HL-60 (cell line): ENCODE data around the gene SGSM1.
"Not testable (repeated sequence)": the region's sequence is repeated elsewhere in the genome, so short reads cannot be mapped to it uniquely, and the experiment has no call there.

Experiments
- DNase-seq, 2 experiments: peaks; one replicate each; pipeline ENCODE4 v3.0.0-alpha.2; 2010 to 2020; ENCODE audit warnings: low read depth in 1 of 2, low spot score in 1 of 2
- H3K27ac ChIP-seq: fragments of 250-450 bp; sonication (Bioruptor Pico); replicated peaks from 2 replicates; pipeline ENCODE4 v1.5.1; 2020; ENCODE audit warnings: mild to moderate bottlenecking, moderate library complexity
- H3K27me3 ChIP-seq: fragments of 250-450 bp; sonication (Bioruptor Pico); 2 replicates; pipeline ENCODE4 v1.5.1; 2021; ENCODE audit warnings: mild to moderate bottlenecking, moderate library complexity; ENCODE audit not compliant: insufficient read depth, poor library complexity, severe bottlenecking
- H3K4me3 ChIP-seq: replicated peaks from 2 replicates; pipeline ENCODE4 v1.5.1; 2011; ENCODE audit warnings: mild to moderate bottlenecking, control low read depth, low read length; ENCODE audit not compliant: insufficient read depth
- GABPA ChIP-seq: IDR thresholded peaks from 2 replicates; pipeline ENCODE4 v1.6.1; 2012; ENCODE audit warnings: low read depth
- POLR2AphosphoS5 ChIP-seq: IDR thresholded peaks from 2 replicates; pipeline ENCODE4 v1.6.1; 2012; ENCODE audit warnings: low read depth
- REST ChIP-seq: IDR thresholded peaks from 2 replicates; pipeline ENCODE4 v1.6.1; 2012; ENCODE audit warnings: low read depth; ENCODE audit not compliant: insufficient replicate concordance
- SPI1 ChIP-seq: IDR thresholded peaks from 2 replicates; pipeline ENCODE4 v1.6.1; 2012; ENCODE audit warnings: low read depth, mild to moderate bottlenecking, borderline replicate concordance
- TF ChIP-seq, protein P1 (sequence below): IDR thresholded peaks from one replicate; pipeline ENCODE4 v1.5.1; 2011; ENCODE audit warnings: low read length, control low read depth, inconsistent platforms; ENCODE audit not compliant: insufficient read depth

SGSM1 gene

DNA sequence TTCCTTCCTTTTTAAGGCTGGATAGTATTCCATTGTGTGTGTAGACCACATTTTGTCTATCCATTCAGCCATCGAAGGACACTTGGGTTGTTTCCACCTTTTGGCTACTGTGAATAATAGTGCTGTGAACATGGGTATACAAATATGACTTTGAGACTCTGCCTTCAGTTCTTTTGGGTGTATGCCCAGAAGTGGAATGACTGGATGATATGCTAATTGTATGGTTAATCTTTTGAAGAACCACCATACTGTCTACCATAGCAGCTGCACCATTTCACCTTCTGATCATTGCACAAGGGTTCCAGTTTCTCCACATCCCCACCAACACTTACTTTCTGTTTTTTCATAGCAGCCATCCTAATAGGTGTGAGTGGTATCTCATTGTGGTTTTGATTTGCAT lies 30.3 kb downstream of the SGSM1 start:
- TF ChIP-seq, protein P1, sequence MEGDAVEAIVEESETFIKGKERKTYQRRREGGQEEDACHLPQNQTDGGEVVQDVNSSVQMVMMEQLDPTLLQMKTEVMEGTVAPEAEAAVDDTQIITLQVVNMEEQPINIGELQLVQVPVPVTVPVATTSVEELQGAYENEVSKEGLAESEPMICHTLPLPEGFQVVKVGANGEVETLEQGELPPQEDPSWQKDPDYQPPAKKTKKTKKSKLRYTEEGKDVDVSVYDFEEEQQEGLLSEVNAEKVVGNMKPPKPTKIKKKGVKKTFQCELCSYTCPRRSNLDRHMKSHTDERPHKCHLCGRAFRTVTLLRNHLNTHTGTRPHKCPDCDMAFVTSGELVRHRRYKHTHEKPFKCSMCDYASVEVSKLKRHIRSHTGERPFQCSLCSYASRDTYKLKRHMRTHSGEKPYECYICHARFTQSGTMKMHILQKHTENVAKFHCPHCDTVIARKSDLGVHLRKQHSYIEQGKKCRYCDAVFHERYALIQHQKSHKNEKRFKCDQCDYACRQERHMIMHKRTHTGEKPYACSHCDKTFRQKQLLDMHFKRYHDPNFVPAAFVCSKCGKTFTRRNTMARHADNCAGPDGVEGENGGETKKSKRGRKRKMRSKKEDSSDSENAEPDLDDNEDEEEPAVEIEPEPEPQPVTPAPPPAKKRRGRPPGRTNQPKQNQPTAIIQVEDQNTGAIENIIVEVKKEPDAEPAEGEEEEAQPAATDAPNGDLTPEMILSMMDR = no peak
- no peak for TF ChIP-seq REST
- no peak for TF ChIP-seq POLR2AphosphoS5
- no peak for TF ChIP-seq SPI1
- TF ChIP-seq GABPA = no peak
- H3K27me3 ChIP-seq = peaks cover 2% of the 10 kb centered on the region
- no peak for DNase-seq
- H3K4me3 ChIP-seq = no peak overlapping the region
- no peak overlapping the region for H3K27ac ChIP-seq

- not testable (repeated sequence) for H3K27ac ChIP-seq, DNase-seq, H3K27me3 ChIP-seq, H3K4me3 ChIP-seq
Measured at GRCh38 chr22:24837517-24837916, 31.5 kb downstream of the SGSM1 start.

- peaks cover 2% of the 10 kb centered on the region for H3K27me3 ChIP-seq
- DNase-seq = no peak
- TF ChIP-seq GABPA = no peak
- TF ChIP-seq, protein P1 = no peak
- no peak for TF ChIP-seq POLR2AphosphoS5
- TF ChIP-seq REST = no peak
- no peak for TF ChIP-seq SPI1
- no peak overlapping the region for H3K27ac ChIP-seq
- no peak overlapping the region for H3K4me3 ChIP-seq
Measured at GRCh38 chr22:24841261-24841660, 35.2 kb downstream of the SGSM1 start.

- TF ChIP-seq, protein P1 = no peak
- peak; percentile 89 for TF ChIP-seq REST
- no peak for DNase-seq
Measured at GRCh38 chr22:24843048-24843447, 37.0 kb downstream of the SGSM1 start.

More at GRCh38 chr22:24843048-24843447, 37.0 kb downstream of the SGSM1 start:
- no peak overlapping the region for H3K4me3 ChIP-seq
- H3K27ac ChIP-seq = no peak overlapping the region
- H3K27me3 ChIP-seq = peaks cover 2% of the 10 kb centered on the region
